Activated T-cell treated with anti-CD3 and anti-CD28 coated beads for 48 hours (primary cell): ENCODE data around the gene OR5B3.
"Not testable (repeated sequence)": the region's sequence is repeated elsewhere in the genome, so short reads cannot be mapped to it uniquely, and the experiment has no call there.

ENCODE experiments used
- DNase-seq: peaks from one replicate; pipeline ENCODE4 v3.0.0-alpha.2; 2020; ENCODE audit warnings: low read depth

Gene OR5B3

GRCh38 chr11:58406774-58407173 lies at the start of gene OR5B3:
Gene OR5B3, minus strand, starts transcription at chr11:58406874. Its CDS starts 3,465 bp downstream, at chr11:58403409.
- DNase-seq, result no peak

- DNase-seq, result no peak
These were observed 44.9 kb upstream of the OR5B3 start for GRCh38 chr11:58451585-58451984.

- no peak for DNase-seq
These were observed 39.6 kb upstream of the OR5B3 start for GRCh38 chr11:58446294-58446693.

GRCh38 chr11:58444300-58444699 lies 37.6 kb upstream of the OR5B3 start:
- DNase-seq, result no peak

- DNase-seq, result no peak
These were observed 35.5 kb upstream of the OR5B3 start, which contains the start of gene OR5B12 for GRCh38 chr11:58442136-58442535. Gene OR5B12, minus strand, starts transcription at chr11:58442236. Its CDS starts 2,085 bp downstream, at chr11:58440151.

GRCh38 chr11:58438486-58438885 lies 31.8 kb upstream of the OR5B3 start:
- no peak for DNase-seq

GRCh38 chr11:58434217-58434616 lies 27.5 kb upstream of the OR5B3 start:
- no peak for DNase-seq

- no peak for DNase-seq
These were observed 27.0 kb upstream of the OR5B3 start for GRCh38 chr11:58433638-58434203.

- no peak for DNase-seq
These were observed 22.6 kb upstream of the OR5B3 start for GRCh38 chr11:58429273-58429672.

GRCh38 chr11:58428021-58428420 lies 21.3 kb upstream of the OR5B3 start, which contains the start of gene OR5B2:
Gene OR5B2, minus strand, starts transcription at chr11:58428121. Its CDS starts 4,860 bp downstream, at chr11:58423261.
- no peak for DNase-seq

- DNase-seq, result not testable (repeated sequence)
These were observed 7.1 kb downstream of the OR5B3 start for GRCh38 chr11:58399622-58400021.

- no peak for DNase-seq
These were observed 11.1 kb downstream of the OR5B3 start for GRCh38 chr11:58395581-58395980.

- no peak for DNase-seq
These were observed 12.5 kb downstream of the OR5B3 start for GRCh38 chr11:58394195-58394594.

- no peak for DNase-seq
These were observed 13.9 kb downstream of the OR5B3 start for GRCh38 chr11:58392746-58393145.

GRCh38 chr11:58391879-58392278 lies 14.8 kb downstream of the OR5B3 start:
- DNase-seq, result no peak

GRCh38 chr11:58390551-58391063 lies 16.1 kb downstream of the OR5B3 start:
- no peak for DNase-seq

- no peak for DNase-seq
These were observed 47.7 kb downstream of the OR5B3 start, which contains the start of gene OR5B17 for GRCh38 chr11:58358969-58359368. Gene OR5B17, minus strand, starts transcription at chr11:58359069. Its CDS starts 0 bp downstream, at chr11:58359069.

GRCh38 chr11:58354727-58355126 lies 51.9 kb downstream of the OR5B3 start:
- DNase-seq, result no peak
